ENCODE measurements around the gene RHOC. TPM values are rescaled to one million over a fixed set of nuclear protein-coding genes. Genes with fewer than 3 reads are reported as not detected.

RHOC gene
- total RNA-seq, 4 donors from 2014 or later = 163 to 632 (median 483) TPM

- Histone ChIP-seq H3K4me3 (peak within 1 kb of the TSS; percentile 66 to 95 (median 84)), H3K27ac (peak within 1 kb of the TSS; percentile 76 to 85 (median 82)), H3K27me3 (no peaks in the 10 kb centered on the region), H3K36me3 (peaks cover 0 to 21% (median 0%) of the 10 kb centered on the region in 3 donors), H3K4me1 (peaks cover 0 to 20% (median 1%) of the 10 kb centered on the region in 4 donors), H3K9me3 (no peaks in the 10 kb centered on the region)
- TF ChIP-seq POLR2A (IDR thresholded peaks at IDR 0.05) = no peak
- TF ChIP-seq CTCF (IDR thresholded peaks at IDR 0.05) = no peak
- DNase-seq = peak; percentile 67 to 85 (median 84)
Measured at GRCh38 chr1:112674440-112674985, 32.4 kb downstream of the RHOC start, which contains the start of gene MOV10. TSS of gene MOV10 (plus strand) at chr1:112674659. CDS start at chr1:112674913, 254 bp downstream.

DNA sequence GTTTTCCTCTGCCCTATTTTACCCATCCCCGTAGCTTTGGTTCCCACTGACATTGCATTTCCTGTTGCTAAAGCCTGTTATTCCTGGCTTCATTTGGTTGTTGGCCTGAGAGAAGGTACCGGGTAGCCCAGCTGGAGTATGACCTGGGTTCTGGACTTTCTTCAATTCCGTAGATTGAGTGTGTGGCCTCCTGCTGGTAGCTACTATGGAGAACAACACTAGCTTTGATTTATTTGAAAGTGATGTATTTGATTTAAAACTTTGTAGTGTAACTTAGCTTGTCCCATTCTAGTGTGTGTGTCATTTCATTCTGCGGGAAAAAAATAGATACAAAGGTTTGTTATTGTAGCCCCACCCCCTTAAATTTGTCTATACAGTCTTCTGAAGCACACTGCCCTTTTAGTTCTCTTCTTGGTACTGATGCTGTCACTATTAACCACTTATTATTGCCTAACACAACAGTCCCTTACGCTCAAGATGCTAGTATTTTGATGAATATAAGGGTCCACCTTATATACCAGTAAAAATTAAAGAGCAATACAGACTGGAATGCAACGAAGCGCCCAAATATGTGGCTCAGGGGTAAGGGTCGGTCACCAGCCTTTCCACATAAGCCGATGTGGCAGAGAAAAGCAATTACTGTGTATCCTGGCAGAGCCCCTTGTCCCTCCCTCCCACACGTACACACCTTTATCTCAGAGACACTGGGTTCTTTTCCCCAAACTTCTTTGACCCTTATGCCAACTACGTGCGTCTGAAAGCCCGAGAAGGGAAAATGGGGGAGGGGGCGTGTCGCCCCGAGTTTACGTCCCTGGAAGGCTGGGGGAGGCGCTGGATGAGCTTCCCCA lies 33.1 kb downstream of the RHOC start:
- DNase-seq = peak in 1 of 3 donors; percentile 34
- H3K4me3 ChIP-seq = peak overlapping the region; percentile 66 to 95 (median 84)
- H3K27ac ChIP-seq = peak overlapping the region; percentile 76 to 85 (median 82)

GRCh38 chr1:112672842-112673241 lies 34.1 kb downstream of the RHOC start:
- DNase-seq = no peak
- peaks cover 0 to 36% (median 0%) of the 10 kb centered on the region in 3 donors for H3K36me3 ChIP-seq
- no peak overlapping the region for H3K4me3 ChIP-seq
- no peaks in the 10 kb centered on the region for H3K27me3 ChIP-seq
- peaks cover 0 to 20% (median 1%) of the 10 kb centered on the region in 4 donors for H3K4me1 ChIP-seq
- no peak overlapping the region for H3K27ac ChIP-seq
- TF ChIP-seq POLR2A (IDR thresholded peaks at IDR 0.05) = no peak
- TF ChIP-seq CTCF (IDR thresholded peaks at IDR 0.05) = no peak
- no peaks in the 10 kb centered on the region for H3K9me3 ChIP-seq

More for the DNA sequence above, 33.1 kb downstream of the RHOC start:
- peak in 5 of 6 experiments; percentile 28 to 65 (median 62) for TF ChIP-seq CTCF (IDR thresholded peaks at IDR 0.05)
- peak in 1 of 2 donors; percentile 13 for TF ChIP-seq POLR2A (IDR thresholded peaks at IDR 0.05)
- Histone ChIP-seq H3K27me3 (no peaks in the 10 kb centered on the region), H3K4me1 (peaks cover 0 to 20% (median 1%) of the 10 kb centered on the region in 4 donors), H3K36me3 (peaks cover 0 to 28% (median 0%) of the 10 kb centered on the region in 3 donors), H3K9me3 (no peaks in the 10 kb centered on the region)

GRCh38 chr1:112672009-112672408 lies 34.9 kb downstream of the RHOC start:
- DNase-seq = no peak

More at GRCh38 chr1:112672009-112672408, 34.9 kb downstream of the RHOC start:
- Histone ChIP-seq H3K27ac (no peak overlapping the region), H3K4me1 (peaks cover 0 to 20% (median 1%) of the 10 kb centered on the region in 4 donors), H3K36me3 (peaks cover 0 to 44% (median 0%) of the 10 kb centered on the region in 3 donors), H3K27me3 (no peaks in the 10 kb centered on the region), H3K9me3 (no peaks in the 10 kb centered on the region), H3K4me3 (no peak overlapping the region)
- TF ChIP-seq CTCF (IDR thresholded peaks at IDR 0.05) = no peak
- TF ChIP-seq POLR2A (IDR thresholded peaks at IDR 0.05) = no peak

All from Peyer's patch (tissue), 4 donors.